ENCODE measurements around the gene SLC6A19.

SLC6A19 gene

GRCh38 chr5:1245905-1246576, 44.6 kb downstream of the SLC6A19 start:
- DNase-seq (ENCODE audit: low read depth), result no peak

- DNase-seq (ENCODE audit: low read depth), result no peak
These were observed 45.5 kb downstream of the SLC6A19 start for GRCh38 chr5:1246711-1247431.

GRCh38 chr5:1247811-1248210, 46.4 kb downstream of the SLC6A19 start:
- DNase-seq (ENCODE audit: low read depth), result no peak

- DNase-seq (ENCODE audit: low read depth), result no peak
These were observed 48.2 kb downstream of the SLC6A19 start for GRCh38 chr5:1249366-1250280.

- no peak for DNase-seq (ENCODE audit: low read depth)
These were observed 50.5 kb downstream of the SLC6A19 start for GRCh38 chr5:1251678-1252580.

GRCh38 chr5:1252681-1253080, 51.3 kb downstream of the SLC6A19 start:
- DNase-seq (ENCODE audit: low read depth), result no peak

- no peak for DNase-seq (ENCODE audit: low read depth)
These were observed 52.2 kb downstream of the SLC6A19 start for GRCh38 chr5:1253456-1254105.

GRCh38 chr5:1254196-1254595, 52.8 kb downstream of the SLC6A19 start:
- no peak for DNase-seq (ENCODE audit: low read depth)

- DNase-seq (ENCODE audit: low read depth), result no peak
These were observed 53.7 kb downstream of the SLC6A19 start for GRCh38 chr5:1255081-1255561.

GRCh38 chr5:1256776-1257175, 55.4 kb downstream of the SLC6A19 start:
- no peak for DNase-seq (ENCODE audit: low read depth)

GRCh38 chr5:1257363-1257762, 56.0 kb downstream of the SLC6A19 start:
- no peak for DNase-seq (ENCODE audit: low read depth)

- no peak for DNase-seq (ENCODE audit: low read depth)
These were observed 56.4 kb downstream of the SLC6A19 start for GRCh38 chr5:1257841-1258240.

- DNase-seq (ENCODE audit: low read depth), result no peak
These were observed 58.5 kb downstream of the SLC6A19 start for GRCh38 chr5:1259806-1260480.

GRCh38 chr5:1261643-1262042, 60.2 kb downstream of the SLC6A19 start:
- no peak for DNase-seq (ENCODE audit: low read depth)

- no peak for DNase-seq (ENCODE audit: low read depth)
These were observed 61.0 kb downstream of the SLC6A19 start for GRCh38 chr5:1262381-1262780.

GRCh38 chr5:1264211-1264610, 62.8 kb downstream of the SLC6A19 start:
- DNase-seq (ENCODE audit: low read depth), result no peak

GRCh38 chr5:1265026-1265425, 63.6 kb downstream of the SLC6A19 start:
- DNase-seq (ENCODE audit: low read depth), result no peak

- DNase-seq (ENCODE audit: low read depth), result no peak
These were observed 64.4 kb downstream of the SLC6A19 start for GRCh38 chr5:1265461-1266455.

GRCh38 chr5:1266791-1267190, 65.4 kb downstream of the SLC6A19 start:
- DNase-seq (ENCODE audit: low read depth), result no peak
